CD4-positive, alpha-beta T cell (primary cell): ENCODE results near the gene SDF4. TPM values are rescaled to one million over a fixed set of nuclear protein-coding genes. Genes with fewer than 3 reads are reported as not detected.

Experiments
- ATAC-seq: fragments of 200-7000 bp; cut with Tn5 transposase; one replicate; pipeline ENCODE4 v1.10.0; 2022; ENCODE audit warnings: mild to moderate bottlenecking; ENCODE audit not compliant: poor library complexity
- CTCF ChIA-PET: fragments of 350-600 bp; sonication (Branson Sonifier 250); formaldehyde crosslinking; loops from one replicate; lab custom pipeline; 2021; ENCODE audit warnings: antibody characterized with exemption, inconsistent platforms; lab: Charles Lee
- POLR2A ChIA-PET: fragments of 350-600 bp; sonication (Branson Sonifier 250); formaldehyde crosslinking; loops from one replicate; lab custom pipeline; 2021; ENCODE audit warnings: antibody characterized with exemption, inconsistent platforms; lab: Charles Lee
- DNase-seq, 14 experiments: peaks; one replicate each; pipeline ENCODE4 v3.0.0-alpha.2; 2013 to 2020; ENCODE audit warnings: mixed read lengths in 2 of 14
- H3K27ac ChIP-seq, 2 donors: one replicate each; pipeline versions ENCODE4 v1.5.1 to v1.7.0; 2013; ENCODE audit warnings: low read length in 2 of 2, low read depth in 1 of 2, mild to moderate bottlenecking in 1 of 2
- H3K27me3 ChIP-seq, 2 experiments: 1 replicate in 1 of 2; 2 replicates in 1 of 2; pipeline versions ENCODE4 v1.6.1 to v1.7.0; 2013; ENCODE audit warnings: low read length in 2 of 2, control low read depth in 1 of 2, mild to moderate bottlenecking in 1 of 2, moderate library complexity in 1 of 2; ENCODE audit not compliant: insufficient read depth in 2 of 2, control insufficient read depth in 1 of 2
- H3K36me3 ChIP-seq: one replicate; pipeline ENCODE4 v1.6.1; 2013; ENCODE audit warnings: low read length, control low read depth; ENCODE audit not compliant: insufficient read depth
- H3K4me1 ChIP-seq: one replicate; pipeline ENCODE4 v1.6.1; 2013; ENCODE audit warnings: low read length, control low read depth; ENCODE audit not compliant: insufficient read depth
- H3K4me3 ChIP-seq: one replicate; pipeline ENCODE4 v1.5.1; 2013; ENCODE audit warnings: mild to moderate bottlenecking, low read length, moderate library complexity
- H3K9me3 ChIP-seq, 2 experiments: 1 replicate in 1 of 2; 2 replicates in 1 of 2; pipeline versions ENCODE4 v1.6.1 to v1.7.0; 2013; ENCODE audit warnings: low read length in 2 of 2, mild to moderate bottlenecking in 2 of 2, control low read depth in 1 of 2, moderate library complexity in 1 of 2; ENCODE audit not compliant: control insufficient read depth in 1 of 2, insufficient read depth in 1 of 2
- H3K27ac Mint-ChIP-seq: one replicate; pipeline ENCODE4 v1.8.0; 2020; ENCODE audit warnings: mixed read lengths
- H3K27me3 Mint-ChIP-seq: one replicate; pipeline ENCODE4 v1.8.0; 2021; ENCODE audit warnings: mixed read lengths
- H3K36me3 Mint-ChIP-seq: one replicate; pipeline ENCODE4 v1.8.0; 2021; ENCODE audit warnings: low read depth, mixed read lengths
- H3K4me1 Mint-ChIP-seq: one replicate; pipeline ENCODE4 v1.8.0; 2021; ENCODE audit warnings: low read depth, mixed read lengths
- H3K4me3 Mint-ChIP-seq: one replicate; pipeline ENCODE4 v1.8.0; 2020; ENCODE audit warnings: mild to moderate bottlenecking, mixed read lengths
- H3K9me3 Mint-ChIP-seq: one replicate; pipeline ENCODE4 v1.8.0; 2020; ENCODE audit warnings: mixed read lengths
- CTCF ChIP-seq: fragments of 200-600 bp; IDR thresholded peaks from one replicate; pipeline ENCODE4 v1.8.0; 2022; ENCODE audit warnings: antibody characterized with exemption, mild to moderate bottlenecking
- intact Hi-C, 2 experiments: fragments of 100-400 bp; cut with DNase I in 1 of 2; cut with micrococcal nuclease in 1 of 2; formaldehyde crosslinking; loops; one replicate each; pipeline versions ENCODE4 v1.15.1 to v1.9.0; 2023 to 2025; cut with DNase I, micrococcal nuclease
- total RNA-seq, 174 experiments: library from RNA in 2 of 174; stranded (reverse) in 2 of 174; gene quantifications; one replicate each; pipeline ENCODE4 v1.2.3 and lab custom pipeline; 2021 to 2026

Gene SDF4
- total RNA-seq, 2 experiments from 2014 or later = 66.3 to 71.0 TPM

- Mint-ChIP-seq H3K9me3 (no peaks in the 10 kb centered on the region), H3K4me1 (peaks cover 21% of the 10 kb centered on the region), H3K4me3 (no peak overlapping the region), H3K27ac (peak overlapping the region; percentile 71), H3K27me3 (no peaks in the 10 kb centered on the region), H3K36me3 (peaks cover 75% of the 10 kb centered on the region)
- H3K36me3 ChIP-seq = peaks cover 69% of the 10 kb centered on the region
- no peak overlapping the region for H3K4me3 ChIP-seq
- H3K9me3 ChIP-seq = peaks cover 0 to 3% of the 10 kb centered on the region in 2 experiments
- no peak for TF ChIP-seq CTCF
- ATAC-seq (no peak), DNase-seq (no peak)
- intact Hi-C loops = no loop called here
- CTCF ChIA-PET = no interaction called here
- no peak overlapping the region for H3K27ac ChIP-seq
- H3K4me1 ChIP-seq = peaks cover 51% of the 10 kb centered on the region
- POLR2A ChIA-PET = no interaction called here
- H3K27me3 ChIP-seq = no peaks in the 10 kb centered on the region
Measured at GRCh38 chr1:1220197-1220596, 11.6 kb downstream of the SDF4 start.

- TF ChIP-seq CTCF = no peak
- peaks cover 29% of the 10 kb centered on the region for H3K4me1 Mint-ChIP-seq
- peak overlapping the region; percentile 41 to 75 for H3K27ac ChIP-seq
- ChIA-PET CTCF (no interaction called here), POLR2A (no interaction called here)
- H3K36me3 Mint-ChIP-seq = peaks cover 66% of the 10 kb centered on the region
- peaks cover 64% of the 10 kb centered on the region for H3K36me3 ChIP-seq
- ATAC-seq (peak; percentile 38), DNase-seq (peak in 7 of 14 experiments; percentile 32 to 84 (median 52))
- H3K4me3 Mint-ChIP-seq = peak overlapping the region; percentile 30
- peak overlapping the region; percentile 71 for H3K27ac Mint-ChIP-seq
- no peaks in the 10 kb centered on the region for H3K9me3 Mint-ChIP-seq
- intact Hi-C loops = no loop called here
- H3K4me1 ChIP-seq = peaks cover 60% of the 10 kb centered on the region
- no peaks in the 10 kb centered on the region for H3K27me3 Mint-ChIP-seq
- H3K4me3 ChIP-seq = peak overlapping the region; percentile 19
- peaks cover 0 to 3% of the 10 kb centered on the region in 2 experiments for H3K9me3 ChIP-seq
- H3K27me3 ChIP-seq = no peaks in the 10 kb centered on the region
Measured at GRCh38 chr1:1219341-1219740, 12.5 kb downstream of the SDF4 start.

GRCh38 chr1:1218524-1219200 is 13.1 kb downstream of the SDF4 start:
- Mint-ChIP-seq H3K4me3 (no peak overlapping the region), H3K4me1 (peaks cover 32% of the 10 kb centered on the region), H3K27ac (peak overlapping the region; percentile 71), H3K9me3 (no peaks in the 10 kb centered on the region), H3K27me3 (no peaks in the 10 kb centered on the region), H3K36me3 (peaks cover 59% of the 10 kb centered on the region)
- H3K27ac ChIP-seq = peak overlapping the region in 1 of 2 donors; percentile 75
- POLR2A ChIA-PET = interaction anchor here (0.9 kb wide), 1 partner anchor 11 kb away, joined by 3 read pairs; no protein-coding TSS in a partner anchor
- H3K36me3 ChIP-seq = peaks cover 59% of the 10 kb centered on the region
- H3K27me3 ChIP-seq = no peaks in the 10 kb centered on the region
- H3K9me3 ChIP-seq = peaks cover 0 to 3% of the 10 kb centered on the region in 2 experiments
- H3K4me3 ChIP-seq = peak overlapping the region; percentile 19
- DNase-seq (no peak), ATAC-seq (no peak)
- peaks cover 66% of the 10 kb centered on the region for H3K4me1 ChIP-seq
- no peak for TF ChIP-seq CTCF
- intact Hi-C loops = no loop called here
- CTCF ChIA-PET = no interaction called here
